Fibroblast of the conjunctiva (primary cell): ENCODE results near the gene STMP1.
A peak's percentile ranks its signal among the peaks of the same experiment; 100 is the strongest.
"Not testable (repeated sequence)": the region's sequence is repeated elsewhere in the genome, so short reads cannot be mapped to it uniquely, and the experiment has no call there.

ENCODE experiments used
- DNase-seq: peaks from one replicate; pipeline ENCODE4 v3.0.0-alpha.2; 2010; ENCODE audit warnings: low read depth

The STMP1 gene

DNA sequence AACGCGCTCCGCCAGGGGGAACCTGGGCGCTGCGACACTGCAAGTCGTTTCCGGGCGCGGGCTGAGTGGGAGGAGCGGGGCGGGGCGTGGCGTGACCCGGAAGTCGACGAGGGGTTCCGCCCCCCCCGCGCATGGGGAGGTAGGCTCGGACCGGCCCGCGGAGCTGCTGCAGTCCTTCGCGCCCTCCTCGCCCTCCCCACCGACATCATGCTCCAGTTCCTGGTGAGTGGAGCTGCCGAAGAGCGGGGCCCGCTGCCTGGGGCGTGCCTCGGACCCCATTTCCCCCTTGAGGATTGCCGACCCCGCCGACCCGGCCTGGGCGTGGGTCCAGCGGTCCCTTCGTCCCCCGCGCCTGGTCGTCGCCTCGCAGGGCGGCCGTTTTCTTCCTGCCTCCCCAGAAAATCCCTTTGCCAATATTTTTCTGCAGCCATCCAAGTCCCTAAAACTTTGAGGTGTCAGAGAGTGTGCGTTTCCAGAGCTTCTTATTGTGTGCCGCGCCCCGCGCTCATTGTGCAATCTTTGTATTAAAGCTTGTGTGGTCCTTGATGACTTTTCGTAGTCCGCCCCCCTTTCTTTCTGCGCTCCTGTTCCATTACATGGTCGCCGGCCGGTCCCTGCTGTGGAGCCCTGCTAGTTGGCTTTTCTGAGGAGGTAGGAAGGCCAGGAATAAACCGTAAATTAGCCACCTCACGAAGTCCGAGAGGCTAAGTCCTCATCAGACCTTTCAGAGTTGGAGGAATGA is at the start of gene STMP1:
Gene STMP1, plus strand, starts transcription at position 142 of the 742 bp plus-strand sequence.
- DNase-seq: peak; percentile 93

DNA sequence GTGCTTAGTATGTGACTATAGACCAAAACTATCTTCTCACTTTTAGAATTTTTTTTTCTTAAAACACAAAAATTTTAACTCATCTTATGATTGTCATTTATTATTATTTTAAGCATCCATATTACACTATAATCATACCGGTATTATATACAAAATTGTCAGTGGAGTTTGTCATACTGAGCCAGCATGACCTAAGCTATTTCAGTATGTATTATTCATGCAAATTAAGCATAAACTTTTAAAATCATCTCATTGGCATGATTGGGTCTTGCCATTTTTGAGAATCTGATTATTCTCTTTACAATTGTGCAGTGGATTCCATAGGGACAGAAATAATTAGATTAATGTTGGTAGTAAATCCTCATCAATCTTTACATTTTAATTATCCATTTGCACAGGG is 46.2 kb upstream of the STMP1 start:
- no peak for DNase-seq

DNA sequence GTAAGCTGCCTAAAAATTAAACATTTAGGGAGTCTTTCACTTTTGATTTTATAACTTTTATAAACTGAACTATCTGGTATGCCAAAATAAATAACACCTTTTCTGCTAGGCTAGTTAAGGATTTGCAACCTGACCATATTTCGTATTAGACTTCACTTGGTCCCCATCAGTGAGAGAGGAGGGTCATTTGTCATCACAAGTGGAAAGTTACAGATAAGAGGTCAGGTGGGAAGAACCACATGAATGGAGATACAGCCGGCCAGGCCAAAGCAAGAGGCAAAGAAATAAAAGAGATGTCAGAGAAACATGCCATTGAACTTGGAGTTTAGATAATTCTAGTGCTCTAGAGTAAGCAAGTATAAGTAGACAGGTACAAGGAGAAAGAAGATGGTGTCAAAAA is 44.5 kb upstream of the STMP1 start:
- DNase-seq: no peak

- DNase-seq: no peak
Observed at GRCh38 chr7:135618510-135618909, 43.8 kb upstream of the STMP1 start.

DNA sequence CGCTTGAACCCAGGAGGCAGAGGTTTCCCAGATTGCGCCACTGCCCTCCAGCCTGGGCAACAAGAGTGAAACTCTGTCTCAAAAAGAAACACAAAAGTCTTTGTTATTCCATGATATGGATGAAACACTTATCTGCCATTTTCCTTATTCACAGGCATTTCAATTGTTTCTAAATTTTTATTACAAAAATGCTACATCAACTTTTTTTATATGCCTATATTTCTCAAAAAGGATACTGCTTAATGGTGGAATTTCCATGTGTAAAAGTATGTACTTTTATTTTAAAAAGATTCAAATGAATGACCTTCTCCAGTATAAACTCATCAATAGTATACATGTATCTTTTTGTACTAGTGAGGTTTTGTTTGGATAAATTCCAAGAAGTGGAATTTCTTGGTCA is 41.9 kb upstream of the STMP1 start:
- no peak for DNase-seq

GRCh38 chr7:135620980-135621850 is 41.1 kb upstream of the STMP1 start:
- DNase-seq: peak; percentile 78

GRCh38 chr7:135634191-135634878 is 28.0 kb upstream of the STMP1 start:
- no peak for DNase-seq

DNA sequence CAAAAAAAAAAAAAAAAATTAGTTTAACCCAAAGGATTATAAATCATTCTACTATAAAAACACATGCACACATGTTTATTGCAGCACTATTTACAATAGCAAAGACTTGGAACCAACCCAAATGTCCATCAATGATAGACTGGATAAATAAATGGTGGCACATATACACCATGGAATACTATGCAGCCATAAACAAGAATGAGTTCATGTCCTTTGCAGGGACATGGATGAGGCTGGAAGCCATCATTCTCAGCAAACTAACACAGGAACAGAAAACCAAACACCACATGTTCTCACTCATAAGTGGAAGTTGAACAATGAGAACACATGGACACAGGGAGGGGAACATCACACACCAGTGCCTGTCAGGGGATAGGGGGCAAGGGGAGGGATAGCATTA is 22.6 kb upstream of the STMP1 start:
- DNase-seq: not testable (repeated sequence)

DNA sequence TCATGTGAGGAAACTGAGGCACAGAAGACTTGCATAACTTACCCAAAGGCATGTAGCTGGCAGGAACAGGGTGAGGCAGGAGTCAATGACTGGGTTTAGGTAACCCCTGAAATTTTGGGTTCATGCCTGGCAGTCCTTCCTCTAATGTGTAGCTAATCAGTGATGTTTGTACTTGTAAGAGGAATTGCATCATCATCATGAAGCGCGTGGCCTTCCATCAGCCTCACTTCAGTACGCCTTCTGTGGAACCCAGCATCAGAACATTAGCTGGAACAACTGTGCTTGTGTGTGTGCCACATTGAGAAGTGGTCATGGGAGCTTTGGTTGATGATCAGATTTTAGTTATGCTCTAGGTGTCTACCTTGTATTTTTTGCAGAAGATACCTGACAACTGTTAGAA is 18.2 kb upstream of the STMP1 start:
- DNase-seq: peak; percentile 9

DNA sequence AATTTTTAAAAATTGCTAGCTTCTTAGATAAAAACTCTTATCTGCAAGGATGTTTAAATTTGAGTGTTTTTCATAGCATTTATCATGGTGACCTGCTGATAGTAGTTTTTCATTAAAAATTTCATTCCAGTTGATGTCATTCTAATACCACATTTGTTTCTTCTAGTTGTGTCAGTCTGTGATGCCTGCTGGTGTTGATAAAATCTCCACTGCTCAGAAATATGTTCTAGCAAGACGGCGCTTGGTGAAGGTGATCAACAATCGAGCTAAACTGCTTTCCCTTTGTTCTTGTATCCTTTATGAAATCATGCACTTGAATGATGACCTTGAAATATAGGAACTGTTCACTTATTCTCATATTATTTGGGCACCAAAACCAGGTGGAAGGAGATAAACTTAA is 17.6 kb upstream of the STMP1 start:
- no peak for DNase-seq

- DNase-seq: peak; percentile 43
Observed at GRCh38 chr7:135645296-135645904, 16.9 kb upstream of the STMP1 start.

- no peak for DNase-seq
Observed at GRCh38 chr7:135647755-135648154, 14.6 kb upstream of the STMP1 start.

- no peak for DNase-seq
Observed at GRCh38 chr7:135648235-135648634, 14.1 kb upstream of the STMP1 start.

GRCh38 chr7:135650831-135651573 is 11.3 kb upstream of the STMP1 start:
- DNase-seq: no peak

DNA sequence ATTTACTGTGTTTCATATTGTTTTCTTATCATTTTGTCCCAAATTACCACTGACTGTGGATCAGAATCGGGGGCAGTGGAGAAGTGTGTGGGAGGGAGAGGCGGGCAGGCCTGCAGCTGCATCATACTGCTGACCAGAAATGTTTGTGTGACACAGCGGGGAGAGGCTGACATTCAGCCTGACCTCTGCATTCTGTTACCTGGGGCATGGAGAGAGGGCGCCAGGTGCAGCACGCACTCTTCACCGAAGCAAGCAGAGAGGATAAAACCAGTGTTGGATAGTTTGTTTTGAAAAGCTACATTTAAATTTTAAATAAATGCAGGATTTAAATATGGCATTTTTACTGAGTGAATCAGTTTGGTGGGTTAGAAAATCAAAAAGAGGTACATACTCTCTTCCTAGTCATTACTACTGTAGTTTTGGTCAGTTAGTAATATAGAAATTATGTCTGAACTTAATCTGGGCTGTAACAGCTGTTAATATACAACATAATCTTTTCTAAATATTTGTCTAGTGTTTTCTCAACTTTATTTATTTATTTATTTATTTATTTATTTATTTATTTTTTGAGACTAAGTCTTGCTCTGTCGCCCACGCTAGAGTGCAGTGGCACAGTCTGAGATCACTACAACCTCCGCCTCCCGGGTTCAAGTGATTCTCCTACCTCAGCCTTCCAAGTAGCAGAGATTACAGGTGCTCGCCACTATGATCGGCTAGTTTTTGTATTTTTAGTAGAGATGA is 8.8 kb upstream of the STMP1 start:
- no peak for DNase-seq

DNA sequence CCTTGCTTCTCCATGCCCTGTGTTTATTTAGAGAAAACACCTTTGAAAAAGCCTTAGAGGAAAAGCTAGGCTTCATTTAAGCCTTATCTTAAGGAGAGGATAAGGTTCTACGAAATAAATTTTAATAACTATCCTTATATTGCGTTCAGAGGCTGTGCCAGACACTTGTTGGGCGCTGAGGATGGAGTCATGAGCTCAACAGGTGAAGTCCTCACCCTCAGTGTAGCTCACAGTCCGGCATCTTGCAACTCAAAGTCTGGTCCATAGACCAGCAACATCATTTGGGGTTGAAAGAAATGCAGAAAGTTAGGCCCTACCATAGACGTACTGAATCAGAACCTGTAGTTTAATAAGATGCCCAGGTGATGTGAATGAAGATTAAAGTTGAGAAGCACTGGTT is 3.8 kb upstream of the STMP1 start:
- no peak for DNase-seq

GRCh38 chr7:135659159-135659846 is 3.0 kb upstream of the STMP1 start:
- no peak for DNase-seq

DNA sequence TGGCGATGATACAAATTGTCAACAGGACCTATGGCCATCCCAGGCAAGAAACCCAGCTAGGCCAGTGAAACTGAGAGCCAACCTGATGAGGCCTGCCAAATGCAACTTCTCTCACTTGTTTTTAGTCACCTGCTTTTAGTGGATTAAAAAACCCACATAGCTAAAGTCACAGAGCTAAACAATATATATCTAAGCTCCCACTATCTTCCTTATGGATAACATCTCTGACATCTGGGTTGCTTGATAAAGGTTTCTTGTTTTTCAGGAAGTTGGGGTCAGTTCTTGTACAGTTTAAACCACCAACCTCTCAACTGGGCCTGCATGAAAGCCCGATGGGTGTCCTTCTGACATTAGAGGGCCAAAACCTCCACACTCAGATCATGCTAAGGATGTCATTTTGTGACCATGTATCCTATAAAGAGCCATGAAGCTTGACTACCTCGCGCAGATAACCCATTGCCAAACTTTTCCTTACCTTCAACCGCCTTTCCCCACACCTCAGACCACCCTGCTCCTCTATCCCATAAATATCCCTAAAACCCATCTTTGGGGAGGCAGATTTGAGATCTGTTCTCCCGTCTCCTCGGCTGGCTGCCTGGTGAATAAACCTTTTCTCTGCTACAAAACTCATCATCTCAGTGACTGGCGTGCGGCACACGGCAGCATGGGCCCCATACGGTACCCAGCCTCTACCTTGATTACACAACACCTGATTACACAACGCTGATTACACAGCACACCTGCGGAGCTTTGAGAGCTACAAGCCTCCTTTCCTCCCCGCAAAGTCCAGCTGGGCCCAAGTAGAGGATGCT is 797 bp upstream of the STMP1 start:
- no peak for DNase-seq

DNA sequence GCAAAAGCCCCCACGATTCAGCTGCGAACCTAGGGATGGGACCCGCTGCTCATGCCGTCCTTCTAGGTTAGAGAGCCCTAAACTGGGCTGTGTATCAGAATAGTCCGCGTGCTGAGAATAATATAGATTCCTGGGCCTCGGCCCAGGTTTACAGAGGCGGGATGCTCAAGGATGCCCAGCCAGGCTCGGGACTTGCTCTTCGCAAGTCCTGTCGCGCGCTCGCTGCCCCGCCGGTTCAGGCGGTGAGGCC is 266 bp upstream of the STMP1 start:
- DNase-seq: no peak
